ENCODE measurements around the gene SCN3A.

SCN3A gene

DNA sequence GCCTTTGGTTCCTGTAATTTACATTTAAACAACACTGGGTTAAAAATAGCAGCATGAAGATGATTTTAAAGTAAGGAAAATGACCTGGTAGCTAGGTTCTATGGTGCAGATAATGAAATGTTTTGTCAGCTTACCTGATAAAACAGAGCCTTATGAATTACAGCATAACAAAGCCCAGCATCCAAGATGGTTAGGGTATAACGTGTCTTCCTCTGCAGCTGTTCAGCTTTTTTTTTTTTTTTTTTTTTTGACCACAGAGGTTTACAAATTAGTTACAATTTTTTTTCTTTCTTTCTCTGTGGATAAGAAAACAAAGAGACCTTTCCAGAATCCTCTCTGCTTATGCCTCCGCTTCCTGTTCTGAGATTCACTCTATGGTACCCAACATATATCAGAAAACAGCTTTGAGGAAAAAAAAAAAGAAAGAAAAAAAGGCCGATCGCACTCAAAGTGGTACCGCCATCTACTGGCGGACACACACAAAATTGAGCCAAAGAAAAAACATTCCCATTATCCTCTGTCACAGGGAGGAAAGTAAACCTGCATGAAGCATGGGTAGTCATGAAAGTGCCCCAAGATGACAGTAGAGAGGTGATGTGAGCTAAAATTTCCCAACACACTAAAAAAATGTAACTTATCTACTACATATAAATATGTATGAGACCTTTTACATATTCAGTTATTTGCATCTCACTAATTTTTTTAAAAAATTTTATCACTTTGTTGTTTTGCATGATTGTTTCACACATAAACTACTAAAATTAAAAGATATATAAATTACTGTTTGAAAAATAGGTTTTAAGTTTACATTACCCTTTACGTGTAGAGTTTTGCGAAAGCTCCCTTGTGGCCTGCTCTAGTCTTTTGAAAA, at the start of gene SCN3A:
Gene SCN3A (minus strand): TSS at position 362 of the 871 bp plus-strand sequence. CDS start 27,656 bp downstream, outside the sequence.
- peak; percentile 51 for DNase-seq

DNA sequence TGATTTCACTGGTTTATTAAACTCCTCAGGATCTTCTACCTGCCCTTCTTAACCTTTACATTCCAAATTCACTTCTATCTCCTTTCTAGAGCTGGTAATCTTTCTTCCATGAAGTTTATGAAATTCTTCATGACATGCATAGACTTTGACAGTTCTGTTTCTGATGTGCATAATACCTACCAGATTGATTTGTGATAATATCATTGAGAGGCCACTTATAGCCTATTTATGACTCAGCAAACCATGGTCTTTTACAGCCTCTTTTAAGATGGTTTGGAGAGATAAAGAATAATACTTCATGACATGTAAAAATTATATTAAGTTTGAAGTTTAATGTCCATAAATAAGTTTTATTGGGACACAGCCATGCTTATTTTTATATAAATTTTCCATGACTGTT, 49.3 kb upstream of the SCN3A start:
- DNase-seq = no peak

DNA sequence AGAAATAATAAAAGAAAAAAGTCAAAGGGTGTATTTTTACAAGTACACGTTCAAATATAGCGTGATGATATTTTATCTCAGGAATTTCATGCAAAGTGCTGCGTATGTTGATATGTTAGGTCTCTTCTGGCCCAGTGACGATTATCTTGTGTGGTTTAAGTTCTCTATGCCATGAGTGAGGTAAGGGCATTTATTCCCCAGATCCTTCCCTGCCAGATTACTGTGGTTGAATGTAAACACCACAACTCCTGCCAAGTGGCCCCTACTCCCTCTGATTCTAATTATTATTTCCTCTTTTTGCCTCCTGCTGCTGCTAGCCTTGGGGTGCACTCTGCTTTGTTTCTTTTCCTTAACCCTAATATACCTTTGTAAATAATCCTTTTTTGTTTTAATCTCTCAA, 47.5 kb upstream of the SCN3A start:
- no peak for DNase-seq

DNA sequence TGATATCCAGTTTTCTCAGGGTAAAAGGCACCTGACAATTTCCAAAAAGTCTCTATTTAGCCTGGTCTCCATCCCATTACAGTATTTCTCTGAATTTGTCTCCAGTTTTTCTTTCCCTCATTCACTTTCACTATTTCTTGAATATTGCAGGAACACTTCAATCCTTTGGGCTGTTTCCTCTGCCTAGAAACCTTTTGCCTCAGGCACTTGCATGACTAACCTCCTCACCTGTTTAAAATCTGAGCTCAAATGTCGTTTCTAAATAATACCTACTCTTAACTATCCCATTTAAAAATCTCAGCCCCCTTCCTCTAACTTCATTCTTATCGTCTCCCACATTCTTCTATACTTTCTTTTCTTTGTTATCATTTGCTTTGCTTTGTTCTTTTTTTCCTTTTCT, 44.4 kb upstream of the SCN3A start:
- no peak for DNase-seq

DNA sequence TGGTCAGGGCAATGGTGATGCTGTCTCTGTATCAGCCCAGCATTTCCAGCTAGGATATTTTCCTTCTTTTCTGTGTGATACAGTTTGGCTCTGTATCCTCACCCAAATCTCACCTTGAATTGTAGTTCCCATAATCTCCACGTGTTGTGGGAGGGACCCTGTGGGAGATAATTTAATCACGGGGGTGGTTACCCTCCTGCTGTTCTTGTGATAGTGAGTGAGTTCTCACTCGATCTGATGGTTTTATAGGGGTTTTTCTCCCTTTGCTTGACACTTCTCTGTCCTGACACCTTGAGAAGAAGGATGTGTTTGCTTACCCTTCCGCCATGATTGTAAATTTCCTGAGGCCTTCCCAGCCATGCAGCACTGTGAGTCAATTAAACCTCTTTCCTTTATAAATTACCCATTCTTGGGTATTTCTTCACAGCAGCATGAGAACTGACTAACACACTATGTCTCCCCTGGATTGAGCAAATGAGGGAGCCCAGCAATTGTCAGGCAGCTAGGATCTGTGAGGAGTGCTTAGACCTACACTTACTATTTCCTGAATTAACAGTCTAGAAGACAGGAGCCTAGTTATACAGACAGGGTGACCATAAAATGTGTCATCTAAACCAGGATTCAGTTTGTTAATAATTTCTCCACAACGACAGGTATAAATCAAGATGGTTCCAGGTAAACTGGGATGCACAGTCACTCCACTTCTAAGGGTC, 41.4 kb upstream of the SCN3A start:
- DNase-seq = no peak

DNA sequence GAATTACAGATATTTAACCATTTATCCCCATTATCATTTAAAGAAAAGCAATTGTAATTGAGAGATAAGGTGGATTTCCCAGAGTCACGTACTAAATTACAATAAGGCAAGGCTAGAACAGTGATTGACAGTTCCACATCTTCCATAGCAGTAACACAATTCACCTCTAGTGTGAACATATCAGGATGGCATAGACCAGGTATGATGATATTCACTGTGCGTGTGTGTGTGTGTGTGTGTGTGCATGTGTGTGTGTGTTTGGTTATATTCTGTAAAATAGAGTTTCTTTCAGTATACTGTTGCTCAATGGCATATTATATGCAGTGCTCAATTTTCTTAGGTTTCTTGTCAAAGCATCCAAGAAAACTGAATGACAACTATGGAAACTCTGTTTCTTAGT, 37.1 kb upstream of the SCN3A start:
- DNase-seq = no peak

DNA sequence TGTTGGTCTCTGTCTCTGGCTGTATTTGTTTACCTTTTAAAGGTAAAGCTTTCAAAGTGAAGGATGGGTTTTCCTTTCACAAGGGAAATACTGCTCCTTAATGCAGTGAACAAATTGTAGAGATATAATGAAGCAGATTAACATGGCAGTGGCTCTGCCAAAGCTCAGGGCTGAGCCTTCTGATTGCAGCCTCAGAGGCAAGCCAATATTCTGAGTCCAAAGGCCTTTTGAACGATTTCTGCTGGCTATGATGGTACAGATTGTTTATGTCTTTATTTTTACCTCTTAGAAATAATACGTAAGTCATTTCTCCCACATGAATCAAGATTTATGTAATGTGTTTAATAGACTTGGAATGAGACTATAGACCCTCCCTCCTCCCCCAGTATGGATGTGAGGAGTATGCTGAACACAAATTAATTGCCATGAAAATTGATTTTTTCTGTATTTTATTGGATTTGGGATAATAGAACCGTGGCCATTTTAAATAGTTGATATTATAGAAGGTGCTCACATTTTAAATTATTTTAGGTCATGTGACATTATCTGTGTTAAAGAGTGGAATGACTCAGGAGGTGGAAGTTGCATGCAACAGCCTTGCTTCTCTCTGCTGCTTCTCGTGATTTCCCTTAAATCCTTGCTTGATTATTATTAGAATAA, 36.1 kb upstream of the SCN3A start:
- no peak for DNase-seq

DNA sequence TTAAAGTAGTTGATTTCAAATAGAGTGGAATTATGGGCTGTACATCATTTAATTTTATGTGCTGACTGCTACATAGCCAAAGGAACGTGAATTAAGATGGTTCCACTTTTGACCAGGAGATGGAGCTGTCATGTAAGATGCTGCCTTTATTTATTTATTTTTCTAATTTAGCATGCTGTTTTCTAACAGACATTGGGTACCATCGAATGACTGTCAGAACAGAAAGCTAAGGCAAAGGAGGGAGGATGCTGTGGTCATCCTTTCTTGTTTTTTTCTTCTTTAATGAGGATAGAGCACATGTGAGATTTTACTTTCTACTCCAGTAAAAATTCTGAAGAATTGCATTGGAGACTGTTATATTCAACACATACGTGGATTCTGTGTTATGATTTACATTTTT, 35.4 kb upstream of the SCN3A start, which contains the start of gene SCN2A:
Gene SCN2A (plus strand): TSS at position 185 of the 400 bp plus-strand sequence. CDS start 56,410 bp downstream, outside the sequence.
- peak; percentile 33 for DNase-seq

DNA sequence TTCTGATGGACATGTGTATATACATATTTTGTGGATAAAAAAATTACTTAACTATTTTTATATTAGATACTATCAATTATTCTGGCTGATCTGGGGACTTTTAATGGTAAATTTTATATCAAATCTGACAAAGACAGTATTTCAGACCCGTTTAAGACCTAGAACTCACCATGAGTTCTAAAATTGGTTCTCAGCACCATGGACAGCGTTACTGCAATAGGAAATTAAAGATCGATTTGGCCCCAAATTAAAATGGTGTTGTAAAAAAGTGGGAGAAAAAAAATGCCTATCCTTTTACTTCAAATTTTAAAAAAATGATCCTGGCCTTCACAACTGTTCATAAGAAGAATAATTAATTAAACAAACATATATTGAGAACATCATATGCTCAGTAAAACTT, 34.4 kb upstream of the SCN3A start:
- DNase-seq = peak; percentile 27

DNA sequence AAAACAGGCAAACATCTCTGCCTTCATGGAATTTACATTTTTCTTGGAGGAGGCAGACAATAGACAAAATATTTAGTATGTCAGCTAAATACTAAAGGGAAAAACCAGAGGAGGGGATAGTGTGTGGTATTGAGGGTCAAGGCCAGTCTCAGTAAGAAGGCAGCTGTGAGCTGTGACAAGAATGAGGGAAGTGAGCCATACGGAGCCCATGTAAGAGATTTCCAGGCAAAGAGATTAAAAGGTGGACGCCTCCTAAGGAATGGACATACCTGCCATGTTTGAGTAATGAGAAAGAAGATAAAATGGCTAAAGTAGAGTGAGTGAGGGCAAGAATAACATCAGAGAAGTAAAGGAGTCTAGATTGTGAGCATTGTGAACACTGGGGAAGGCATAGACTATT, 33.2 kb upstream of the SCN3A start:
- no peak for DNase-seq

DNA sequence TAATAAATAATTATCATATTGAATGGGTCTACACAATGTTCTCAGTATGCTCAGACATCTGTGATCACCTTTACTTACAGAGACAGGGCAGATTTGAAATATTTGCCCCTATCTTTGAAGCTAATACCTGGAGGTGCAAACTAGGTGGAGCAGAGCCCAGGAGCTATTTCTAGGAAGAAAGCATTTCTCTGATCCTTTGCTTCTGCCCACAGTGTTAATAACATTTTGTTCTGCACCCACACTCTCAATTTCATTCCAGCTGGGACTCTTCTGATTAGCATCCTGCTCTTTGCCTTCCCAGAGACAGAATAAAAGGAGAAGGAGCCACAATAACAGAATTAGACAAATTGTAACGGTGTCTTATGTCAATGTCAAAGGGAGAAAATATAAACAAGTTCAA, 23.7 kb upstream of the SCN3A start:
- DNase-seq = no peak

DNA sequence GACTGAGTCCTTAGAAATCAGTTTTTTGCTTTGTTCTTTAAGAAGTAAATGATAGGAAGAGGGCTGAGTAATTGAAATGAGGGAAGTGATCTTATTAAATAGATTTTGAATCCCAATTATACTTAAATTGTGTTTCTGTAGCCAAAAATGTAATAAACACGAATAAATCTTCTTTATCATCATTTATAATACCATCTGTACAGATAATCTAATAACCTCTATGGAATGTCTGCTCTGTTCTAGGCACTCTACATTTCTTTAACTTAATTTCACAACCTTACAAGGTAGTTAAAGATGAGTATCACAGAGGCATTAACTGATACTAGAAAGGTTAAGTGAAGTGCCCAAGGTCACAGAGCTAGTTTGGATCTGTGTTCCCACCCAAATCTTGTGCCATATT, 21.1 kb upstream of the SCN3A start:
- no peak for DNase-seq

DNA sequence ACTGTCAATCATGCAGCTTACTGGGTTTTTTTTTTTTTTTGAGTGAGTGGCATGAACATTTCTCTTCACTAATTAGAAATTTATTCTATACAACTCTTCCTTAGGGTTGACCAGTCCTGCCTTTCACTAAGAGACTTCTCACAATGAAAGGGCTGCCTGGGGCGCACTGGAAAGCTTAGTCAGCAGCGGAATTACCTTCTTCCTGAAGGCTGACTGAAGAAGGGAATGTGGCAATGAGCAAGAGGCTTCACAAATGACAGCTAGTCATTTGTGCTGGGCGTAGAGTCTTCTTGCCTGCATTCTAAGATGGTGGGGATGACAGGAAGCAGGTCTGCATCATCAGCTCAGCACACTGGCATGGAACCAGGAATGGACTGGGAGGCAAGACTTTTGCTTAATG, 15.6 kb upstream of the SCN3A start:
- DNase-seq = no peak

DNA sequence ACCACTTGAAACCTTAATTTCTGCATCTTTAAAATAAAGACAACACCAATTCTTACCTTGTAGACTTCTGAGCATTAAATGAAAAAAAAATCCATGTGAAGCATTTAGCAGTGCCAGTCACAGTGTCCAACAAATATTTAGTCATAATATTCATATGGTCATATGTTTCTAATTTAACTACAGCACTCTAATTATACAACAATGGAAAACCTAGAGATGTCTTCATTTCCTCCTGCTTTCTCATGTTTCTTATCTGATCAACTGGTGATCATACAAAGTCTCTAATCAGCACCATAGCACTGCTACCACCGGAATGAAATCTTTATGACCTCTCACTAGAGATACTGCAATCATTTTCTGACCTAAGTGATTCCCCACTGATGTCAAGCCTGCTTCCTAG, 10.2 kb upstream of the SCN3A start:
- no peak for DNase-seq

DNA sequence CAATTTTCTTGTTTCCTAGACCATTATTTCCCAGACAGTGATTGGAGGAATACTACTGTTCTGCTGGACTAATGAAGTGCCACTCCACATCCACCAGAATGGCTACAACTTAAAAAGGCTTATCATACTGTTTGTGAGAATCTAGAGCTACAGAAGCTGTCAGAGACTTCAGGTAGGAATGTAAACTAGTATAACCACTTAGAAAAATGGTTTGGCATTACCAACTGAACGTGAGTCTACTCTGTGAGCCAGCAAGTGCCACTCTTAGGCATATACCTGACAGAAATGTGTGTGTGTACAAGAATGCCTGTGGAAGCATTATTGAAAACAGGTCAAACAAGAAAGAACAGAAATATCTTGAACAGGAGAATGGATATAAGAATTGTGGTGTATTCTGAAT, 4.2 kb upstream of the SCN3A start:
- no peak for DNase-seq

DNA sequence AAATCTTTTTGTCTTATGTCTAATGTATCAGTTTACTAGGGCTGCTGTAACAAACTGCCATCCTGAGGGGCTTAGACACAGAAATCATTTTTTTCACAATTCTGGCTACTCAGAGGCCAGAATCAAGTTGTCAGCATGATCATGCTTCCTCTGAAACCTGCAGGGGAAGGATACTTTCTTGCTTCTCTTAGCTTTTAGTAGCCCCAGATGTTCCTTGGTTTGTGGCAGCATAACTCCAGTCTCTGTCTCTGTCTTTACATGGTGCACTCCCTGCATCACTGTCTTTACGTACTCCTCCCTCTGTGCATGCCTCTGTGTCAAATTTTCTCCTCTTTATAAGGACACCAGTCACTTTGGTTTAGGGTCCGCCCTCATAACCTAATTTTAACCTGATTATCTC, 2.0 kb upstream of the SCN3A start:
- DNase-seq = no peak

DNA sequence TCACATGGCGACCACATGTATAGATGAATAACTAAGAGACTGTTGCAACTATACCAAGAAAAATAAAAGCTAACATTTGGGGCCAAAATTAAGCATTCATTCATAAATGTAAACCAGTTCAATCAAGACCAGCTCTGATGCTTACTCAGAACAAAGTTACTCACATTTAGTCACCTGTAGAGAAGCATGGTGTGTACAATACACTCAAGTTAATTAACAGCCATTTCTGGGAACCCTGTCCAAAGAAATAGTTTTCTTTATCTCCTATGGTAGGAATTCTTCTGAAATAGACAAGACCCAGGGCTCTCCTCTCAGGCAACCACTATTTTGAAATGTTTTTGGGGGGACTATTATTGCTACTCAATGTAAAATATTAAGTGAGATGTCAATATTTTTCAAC, 1.6 kb downstream of the SCN3A start:
- DNase-seq = no peak

DNA sequence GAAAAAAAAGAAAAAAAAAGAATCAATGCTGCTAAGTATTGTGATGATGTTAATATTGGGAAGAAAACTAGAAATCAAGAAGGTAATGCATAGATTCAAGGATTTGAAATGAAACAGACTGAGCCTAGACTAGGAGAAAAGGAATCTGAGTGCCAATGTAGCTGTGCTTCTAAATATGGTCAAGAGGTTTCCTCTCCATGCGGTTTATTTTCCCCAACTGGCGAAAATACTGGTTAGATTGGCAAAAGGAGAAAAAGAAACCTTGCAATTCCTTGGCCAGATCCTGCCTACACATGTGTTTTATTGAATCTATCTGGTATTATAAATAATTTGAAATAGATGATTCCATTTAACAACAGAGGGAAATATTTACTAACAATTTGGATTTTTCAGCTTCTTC, 5.7 kb downstream of the SCN3A start:
- no peak for DNase-seq

DNA sequence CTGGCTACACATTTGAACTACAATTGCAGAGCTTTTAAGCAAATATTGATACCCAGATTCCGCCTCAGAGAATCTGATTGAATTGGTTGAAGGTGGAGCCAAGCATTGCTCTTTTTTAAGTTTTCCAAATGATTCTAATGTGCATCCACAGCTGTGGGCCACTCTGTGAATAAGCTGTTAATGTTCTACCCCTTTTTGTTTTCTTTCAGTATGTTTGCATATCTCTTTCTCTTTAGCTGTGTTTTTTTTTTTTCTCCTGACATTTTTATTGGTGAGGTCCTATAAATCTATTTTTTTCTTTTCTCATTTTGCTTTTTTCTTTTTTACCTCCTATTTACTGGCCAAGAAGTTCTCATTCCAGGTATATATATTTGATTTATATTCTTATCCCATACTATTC, 6.5 kb downstream of the SCN3A start:
- no peak for DNase-seq

DNA sequence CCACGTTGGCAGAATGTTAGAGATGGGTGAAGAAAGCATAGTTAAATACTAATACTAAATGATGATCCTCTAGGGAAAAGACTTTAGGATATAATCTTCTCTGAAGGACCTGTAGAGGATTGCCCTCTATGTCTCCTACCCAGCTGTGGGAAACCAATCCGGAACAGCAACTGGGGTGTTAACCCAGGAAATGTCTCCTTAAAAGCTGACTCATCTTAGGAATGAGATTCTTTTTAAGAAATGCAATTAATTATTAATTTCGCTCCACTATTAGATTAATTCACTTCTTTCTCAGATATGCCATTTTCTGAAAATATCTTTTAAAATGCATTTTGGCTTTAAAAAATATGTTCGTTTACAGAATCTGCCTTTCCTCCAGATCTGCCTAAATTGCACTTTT, 7.4 kb downstream of the SCN3A start:
- no peak for DNase-seq

DNA sequence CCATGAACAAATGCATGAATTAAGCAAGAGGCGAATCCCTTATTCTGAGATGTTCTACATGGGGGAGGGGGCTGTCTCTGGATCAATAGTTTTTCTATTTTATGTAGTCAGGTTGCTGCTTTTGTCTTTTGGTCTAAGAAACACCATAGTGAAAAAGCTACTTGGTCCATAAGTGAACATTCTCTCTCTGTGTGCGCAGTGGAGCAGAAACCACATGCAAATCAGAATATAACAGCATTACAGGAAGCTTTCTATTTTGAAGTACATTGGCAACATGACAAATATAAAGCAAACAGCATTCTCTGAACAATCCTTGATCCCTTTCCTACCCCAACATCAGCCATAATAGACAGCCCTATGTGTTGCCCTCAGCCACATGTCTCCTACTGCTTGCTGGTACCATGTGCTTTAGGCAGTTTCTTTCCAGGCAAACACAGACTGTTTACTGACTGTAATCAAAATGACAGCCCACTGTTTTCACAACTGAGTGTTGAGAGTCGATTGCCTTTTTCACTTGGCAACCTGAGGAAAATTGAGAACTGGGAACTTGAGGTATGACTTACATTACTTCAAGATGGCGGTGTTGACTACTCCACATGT, 10.6 kb downstream of the SCN3A start:
- no peak for DNase-seq

DNA sequence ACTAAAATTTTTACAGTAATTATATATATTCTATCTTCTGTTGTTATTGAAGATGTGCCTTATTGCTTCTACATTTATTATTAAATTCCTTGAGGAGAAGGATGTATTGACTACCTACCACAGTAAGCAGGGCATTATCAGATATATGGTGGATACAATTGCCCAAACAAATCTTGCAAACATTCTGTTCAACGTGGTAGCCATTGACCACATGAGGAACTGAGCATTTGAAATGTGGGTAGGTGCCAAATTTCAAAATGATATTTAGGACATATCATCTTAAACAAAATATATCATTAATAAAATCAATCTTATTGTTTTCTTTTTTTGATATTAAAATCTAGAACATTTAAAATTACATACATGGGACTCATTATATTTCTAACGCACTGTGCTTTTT, 11.1 kb downstream of the SCN3A start:
- no peak for DNase-seq

DNA sequence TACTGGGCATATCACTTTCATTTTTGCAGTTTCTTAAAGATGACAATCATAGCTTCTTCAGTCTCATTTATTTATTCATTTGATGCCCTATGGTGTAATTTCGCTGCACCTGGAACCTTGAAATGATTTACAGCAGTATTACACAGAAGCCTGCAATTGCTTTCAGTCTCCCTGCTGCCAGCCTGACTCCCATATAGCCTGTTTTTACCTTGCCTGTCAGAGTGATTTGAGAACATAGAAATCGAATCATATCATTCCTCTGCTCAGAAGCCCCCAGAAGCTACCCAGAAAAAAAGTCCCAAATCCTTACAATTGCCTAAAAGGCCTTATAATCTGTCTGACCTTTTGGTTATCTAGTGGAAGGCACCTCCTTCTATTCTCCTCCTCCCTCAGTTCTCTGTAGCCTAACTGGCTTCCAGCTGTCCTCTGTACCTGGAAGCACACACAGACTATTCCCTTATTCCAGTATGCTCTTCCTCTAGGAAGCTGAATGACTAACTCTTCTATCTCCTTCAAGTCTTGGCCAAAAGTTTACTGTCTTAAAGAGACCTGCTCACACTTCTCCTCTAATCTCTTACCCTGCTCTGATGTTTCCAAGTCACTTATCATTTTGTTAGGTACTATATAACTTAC, 12.6 kb downstream of the SCN3A start:
- no peak for DNase-seq

All from fibroblast of skin of right quadriceps (primary cell).